Sigmoid colon (tissue), 7 donors: ENCODE results near the gene MLLT3. TPM values are rescaled to one million over a fixed set of nuclear protein-coding genes. Genes with fewer than 3 reads are reported as not detected.

Source experiments
- DNase-seq: peaks from one replicate; pipeline ENCODE4 v3.0.0-alpha.2; 2019
- H3K27ac ChIP-seq, 4 donors: fragments of 200-600 bp; sonication (generic); one replicate each; pipeline ENCODE4 v1.5.1; 2016 to 2019; ENCODE audit warnings: mild to moderate bottlenecking in 1 of 4
- H3K27me3 ChIP-seq, 3 donors: fragments of 200-600 bp; sonication (generic); one replicate each; pipeline ENCODE4 v1.5.1; 2019; ENCODE audit warnings: mild to moderate bottlenecking in 1 of 3
- H3K36me3 ChIP-seq, 4 donors: fragments of 200-600 bp; sonication (generic); one replicate each; pipeline ENCODE4 v1.5.1; 2016 to 2019
- H3K4me1 ChIP-seq, 4 donors: fragments of 200-600 bp; sonication (generic); one replicate each; pipeline ENCODE4 v1.5.1; 2017 to 2019
- H3K4me3 ChIP-seq, 4 donors: fragments of 200-600 bp; sonication (generic); one replicate each; pipeline ENCODE4 v1.5.1; 2017 to 2019; ENCODE audit warnings: mild to moderate bottlenecking in 2 of 4, moderate library complexity in 1 of 4
- H3K9me3 ChIP-seq, 4 donors: fragments of 200-600 bp in 3 of 4; sonication (generic) in 3 of 4; one replicate each; pipeline versions ENCODE4 v1.5.1 to v1.6.1; 2013 to 2019
- EP300 ChIP-seq, 4 donors: sonication (generic); formaldehyde crosslinking; IDR thresholded peaks; one replicate each; pipeline ENCODE4 v1.6.1; 2017; ENCODE audit warnings: antibody characterized with exemption in 4 of 4
- POLR2A ChIP-seq, 2 donors: fragments of 450-650 bp; IDR thresholded peaks; one replicate each; pipeline ENCODE4 v1.6.1; 2016; ENCODE audit warnings: antibody characterized with exemption in 2 of 2, mild to moderate bottlenecking in 2 of 2, moderate library complexity in 2 of 2
- POLR2AphosphoS5 ChIP-seq, 4 donors: sonication (generic); formaldehyde crosslinking; IDR thresholded peaks; one replicate each; pipeline ENCODE4 v1.6.1; 2017; ENCODE audit warnings: antibody characterized with exemption in 4 of 4
- WGBS, 2 donors: extraction: QIAGEN DNeasy Blood & Tissue Kit; methylation state at CpG; one replicate each; pipeline ENCODE4 v1.1.7; 2013; 5-methylcytosine and 5-hydroxymethylcytosine counted together
- intact Hi-C: fragments of 100-400 bp; cut with DNase I; formaldehyde crosslinking; loops from one replicate; pipeline ENCODE4 v1.15.1; 2023
- polyA plus RNA-seq, 3 donors: library from polyadenylated mRNA; stranded (reverse); fragments of 200-250 nt; gene quantifications; one replicate each; pipeline ENCODE4 v1.2.3, GENCODE V29; 2013
- total RNA-seq, 4 donors: library from RNA; depleted of rRNA; stranded (reverse); fragments of >200 nt; gene quantifications; one replicate each; pipeline ENCODE4 v1.1.0, GENCODE V29; 2016
- TF ChIP-seq, protein P1 (sequence below), 4 experiments: fragments of 450-650 bp in 3 of 4; fragments of 200-600 bp in 1 of 4; IDR thresholded peaks; one replicate each; pipeline ENCODE4 v1.5.1; 2016 to 2019; ENCODE audit warnings: antibody characterized with exemption in 4 of 4, mild to moderate bottlenecking in 3 of 4, moderate library complexity in 2 of 4
- donor health status: healthy with polysubstance abuse.
- donor health status: Bipolar disorder and iron deficiency.
- donor health status: healthy.

MLLT3 gene
- total and polyA plus RNA-seq, 7 donors, result 19.0 to 132 (median 25.0) TPM

DNA sequence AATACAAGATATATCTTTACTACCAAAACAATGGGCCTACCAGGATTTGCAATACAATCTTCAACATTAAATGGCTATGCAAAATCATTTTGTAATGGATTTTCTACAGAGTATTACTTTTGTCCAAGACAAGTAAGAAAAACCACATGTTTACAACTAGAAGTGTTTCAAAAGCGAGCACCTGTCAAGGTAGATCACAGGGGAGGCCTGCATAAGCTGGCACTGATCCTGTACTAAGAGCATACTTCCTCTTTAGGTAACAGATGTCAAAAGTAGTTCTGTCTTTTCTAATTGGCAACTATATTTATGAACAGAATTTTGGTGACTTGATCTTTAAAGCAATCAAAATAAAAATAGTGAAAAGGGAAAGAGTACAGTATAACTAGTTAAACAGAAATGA is 249.0 kb downstream of the MLLT3 start:
- H3K27ac ChIP-seq, result no peak overlapping the region
- H3K4me1 ChIP-seq, result peaks cover 0 to 10% (median 0%) of the 10 kb centered on the region in 4 donors
- no peak for DNase-seq
- WGBS, 2 donors, result 24 to 38% methylated on average over 1 of the region's 1 CpG
- H3K4me3 ChIP-seq, result no peak overlapping the region
- no peaks in the 10 kb centered on the region for H3K9me3 ChIP-seq
- TF ChIP-seq, protein P1, sequence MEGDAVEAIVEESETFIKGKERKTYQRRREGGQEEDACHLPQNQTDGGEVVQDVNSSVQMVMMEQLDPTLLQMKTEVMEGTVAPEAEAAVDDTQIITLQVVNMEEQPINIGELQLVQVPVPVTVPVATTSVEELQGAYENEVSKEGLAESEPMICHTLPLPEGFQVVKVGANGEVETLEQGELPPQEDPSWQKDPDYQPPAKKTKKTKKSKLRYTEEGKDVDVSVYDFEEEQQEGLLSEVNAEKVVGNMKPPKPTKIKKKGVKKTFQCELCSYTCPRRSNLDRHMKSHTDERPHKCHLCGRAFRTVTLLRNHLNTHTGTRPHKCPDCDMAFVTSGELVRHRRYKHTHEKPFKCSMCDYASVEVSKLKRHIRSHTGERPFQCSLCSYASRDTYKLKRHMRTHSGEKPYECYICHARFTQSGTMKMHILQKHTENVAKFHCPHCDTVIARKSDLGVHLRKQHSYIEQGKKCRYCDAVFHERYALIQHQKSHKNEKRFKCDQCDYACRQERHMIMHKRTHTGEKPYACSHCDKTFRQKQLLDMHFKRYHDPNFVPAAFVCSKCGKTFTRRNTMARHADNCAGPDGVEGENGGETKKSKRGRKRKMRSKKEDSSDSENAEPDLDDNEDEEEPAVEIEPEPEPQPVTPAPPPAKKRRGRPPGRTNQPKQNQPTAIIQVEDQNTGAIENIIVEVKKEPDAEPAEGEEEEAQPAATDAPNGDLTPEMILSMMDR (IDR thresholded peaks at IDR 0.05), result no peak
- no peak for TF ChIP-seq POLR2A (IDR thresholded peaks at IDR 0.05)
- no peak for TF ChIP-seq EP300 (IDR thresholded peaks at IDR 0.05)
- TF ChIP-seq POLR2AphosphoS5 (IDR thresholded peaks at IDR 0.05), result no peak
- no peaks in the 10 kb centered on the region for H3K36me3 ChIP-seq
- intact Hi-C loops, result no loop called here
- no peaks in the 10 kb centered on the region for H3K27me3 ChIP-seq

DNA sequence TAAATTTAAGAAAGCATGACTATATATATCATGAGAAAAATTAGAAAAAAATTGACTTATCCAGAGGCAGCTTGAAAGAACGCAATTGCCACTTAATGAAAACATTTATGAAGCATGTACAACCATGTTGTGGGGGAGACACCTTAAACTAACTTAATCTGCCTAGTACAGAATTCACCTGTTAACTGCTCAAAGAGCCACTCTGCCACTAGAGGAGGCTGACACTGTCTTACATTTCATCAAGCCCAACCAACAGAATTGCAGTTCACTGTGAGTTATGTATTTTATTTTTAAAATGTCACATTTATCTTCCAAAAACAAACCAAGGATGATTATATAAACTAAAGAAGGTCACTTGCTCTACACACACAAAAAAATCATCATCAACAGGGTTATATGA is 252.9 kb downstream of the MLLT3 start:
- no peaks in the 10 kb centered on the region for H3K27me3 ChIP-seq
- intact Hi-C loops, result no loop called here
- DNase-seq, result no peak
- H3K4me3 ChIP-seq, result no peak overlapping the region
- no peaks in the 10 kb centered on the region for H3K9me3 ChIP-seq
- WGBS, 2 donors, result 97 to 98% methylated on average over 1 of the region's 1 CpG
- peaks cover 0 to 15% (median 2%) of the 10 kb centered on the region in 4 donors for H3K4me1 ChIP-seq
- H3K27ac ChIP-seq, result no peak overlapping the region
- TF ChIP-seq POLR2AphosphoS5 (IDR thresholded peaks at IDR 0.05) (no peak), EP300 (IDR thresholded peaks at IDR 0.05) (no peak), POLR2A (IDR thresholded peaks at IDR 0.05) (no peak)
- TF ChIP-seq, protein P1 (IDR thresholded peaks at IDR 0.05), result no peak
- H3K36me3 ChIP-seq, result peaks cover 0 to 4% (median 0%) of the 10 kb centered on the region in 4 donors

DNA sequence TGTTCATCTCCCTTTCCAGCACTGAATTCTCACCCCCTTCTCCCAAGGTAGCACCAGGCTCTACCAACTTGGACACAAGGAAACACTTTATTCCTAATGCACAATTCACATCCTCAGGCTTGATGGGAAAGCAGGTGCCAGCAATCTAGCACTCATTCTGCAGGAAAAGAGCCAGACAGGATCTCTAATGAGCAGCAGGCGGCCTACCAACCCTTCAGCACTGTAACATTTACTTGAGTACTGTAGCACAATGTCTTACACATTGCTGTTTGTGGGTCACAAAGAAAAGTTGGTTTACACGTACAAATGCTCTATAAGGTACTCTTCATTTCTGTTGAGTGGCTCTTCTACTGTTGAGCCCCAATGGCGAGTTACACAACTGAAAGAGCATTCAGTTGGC is 254.4 kb downstream of the MLLT3 start:
- Histone ChIP-seq H3K4me3 (no peak overlapping the region), H3K27me3 (no peaks in the 10 kb centered on the region), H3K27ac (no peak overlapping the region), H3K4me1 (peaks cover 0 to 23% (median 3%) of the 10 kb centered on the region in 4 donors), H3K9me3 (no peaks in the 10 kb centered on the region), H3K36me3 (peaks cover 0 to 5% (median 2%) of the 10 kb centered on the region in 4 donors)
- TF ChIP-seq POLR2A (IDR thresholded peaks at IDR 0.05) (no peak), POLR2AphosphoS5 (IDR thresholded peaks at IDR 0.05) (no peak), EP300 (IDR thresholded peaks at IDR 0.05) (no peak)
- TF ChIP-seq, protein P1 (IDR thresholded peaks at IDR 0.05), result no peak
- intact Hi-C loops, result no loop called here
- 89 to 96% methylated on average over 3 of the region's 3 CpGs for WGBS, 2 donors
- DNase-seq, result no peak

DNA sequence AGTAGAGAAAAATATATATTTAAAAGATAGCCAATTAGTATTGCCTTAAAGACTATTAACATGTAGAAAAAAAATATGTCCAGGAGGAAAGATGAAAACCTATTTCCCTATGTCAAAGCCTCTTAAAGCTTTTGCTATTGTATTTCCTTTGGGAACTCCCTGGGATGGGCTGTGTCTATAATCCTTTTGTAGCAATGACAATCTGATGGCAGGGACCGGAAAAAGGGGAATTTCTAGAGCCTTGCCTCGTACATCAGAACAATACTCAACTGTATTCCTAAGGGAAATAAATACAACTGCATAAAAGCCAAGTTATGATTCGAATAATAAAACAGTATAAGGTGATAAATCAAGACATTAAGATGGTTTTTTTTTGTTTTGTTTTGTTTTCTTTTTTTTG is 257.3 kb downstream of the MLLT3 start:
- no peak for DNase-seq
- no peaks in the 10 kb centered on the region for H3K27me3 ChIP-seq
- H3K36me3 ChIP-seq, result peaks cover 0 to 33% (median 2%) of the 10 kb centered on the region in 4 donors
- TF ChIP-seq, protein P1 (IDR thresholded peaks at IDR 0.05), result no peak
- TF ChIP-seq POLR2A (IDR thresholded peaks at IDR 0.05), result no peak
- TF ChIP-seq POLR2AphosphoS5 (IDR thresholded peaks at IDR 0.05), result no peak
- TF ChIP-seq EP300 (IDR thresholded peaks at IDR 0.05), result no peak
- H3K4me3 ChIP-seq, result no peak overlapping the region
- H3K27ac ChIP-seq, result no peak overlapping the region
- WGBS, 2 donors, result 19 to 68% methylated on average over 3 of the region's 3 CpGs
- H3K4me1 ChIP-seq, result peaks cover 0 to 16% (median 3%) of the 10 kb centered on the region in 4 donors
- H3K9me3 ChIP-seq, result no peaks in the 10 kb centered on the region
- intact Hi-C loops, result no loop called here

DNA sequence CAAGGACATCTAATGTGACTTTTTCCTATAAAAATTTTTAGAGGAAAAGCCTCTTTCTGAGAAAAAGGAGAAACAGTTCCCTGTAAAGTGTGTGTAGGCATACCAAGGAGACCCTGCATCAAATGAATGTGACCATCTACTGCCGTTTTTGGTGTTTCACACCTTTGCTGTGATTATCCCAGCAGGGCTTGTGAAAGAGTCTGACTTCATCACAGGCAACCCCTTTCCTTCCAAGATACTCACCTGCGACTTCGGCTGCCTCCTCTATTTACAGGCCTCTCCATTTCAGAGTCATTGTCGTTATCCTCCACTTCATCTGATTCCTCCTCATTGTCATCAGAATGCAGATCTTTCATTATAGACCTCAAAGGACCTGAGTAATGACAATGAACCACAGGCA is 259.1 kb downstream of the MLLT3 start:
- Histone ChIP-seq H3K4me3 (no peak overlapping the region), H3K4me1 (peaks cover 0 to 13% (median 3%) of the 10 kb centered on the region in 4 donors), H3K9me3 (no peaks in the 10 kb centered on the region), H3K27me3 (no peaks in the 10 kb centered on the region), H3K27ac (no peak overlapping the region), H3K36me3 (peaks cover 0 to 33% (median 2%) of the 10 kb centered on the region in 4 donors)
- no peak for DNase-seq
- 94% methylated on average over 4 of the region's 4 CpGs for WGBS, 2 donors
- TF ChIP-seq, protein P1 (IDR thresholded peaks at IDR 0.05), result no peak
- TF ChIP-seq POLR2A (IDR thresholded peaks at IDR 0.05) (no peak), POLR2AphosphoS5 (IDR thresholded peaks at IDR 0.05) (no peak), EP300 (IDR thresholded peaks at IDR 0.05) (no peak)
- intact Hi-C loops, result no loop called here
